Endometrial microvascular endothelial cells (primary cell): ENCODE results near the gene UFD1. TPM values are rescaled to one million over a fixed set of nuclear protein-coding genes. Genes with fewer than 3 reads are reported as not detected.

ENCODE experiments used
- in situ Hi-C: cut with HindIII; loops from 2 replicates; pipeline ENCODE4 v1.10.0; 2017; ENCODE audit warnings: low sequenced_read_pairs, low pct_unique_long_range_greater_than_20kb; ENCODE audit errors: inconsistent ontology term
- total RNA-seq: library from RNA; depleted of rRNA; stranded (reverse); fragments of >200 nt; gene quantifications from one replicate; pipeline ENCODE4 v1.2.3, GENCODE V29; 2015; ENCODE audit errors: inconsistent ontology term

The UFD1 gene
- total RNA-seq, 1 donor from 2014 or later, result 93.5 TPM

DNA sequence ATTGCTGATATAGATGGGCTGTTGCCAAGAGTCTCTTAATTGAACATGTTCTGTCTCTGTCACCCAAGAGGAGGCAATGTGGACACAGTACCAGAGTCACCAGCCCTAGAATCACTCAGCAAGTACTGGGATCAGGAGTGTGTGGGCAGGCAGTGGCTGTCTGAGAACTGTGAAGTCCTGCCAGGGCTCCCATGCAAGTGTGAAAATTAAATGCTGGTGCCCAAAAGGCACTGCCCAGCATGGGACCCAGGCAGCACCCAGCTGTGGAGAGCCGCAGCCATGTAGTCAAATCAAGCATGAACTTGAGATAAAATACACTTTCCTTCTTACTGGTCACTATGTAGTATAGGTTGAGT lies 67.3 kb downstream of the UFD1 start:
- in situ Hi-C loops, result no loop called here

DNA sequence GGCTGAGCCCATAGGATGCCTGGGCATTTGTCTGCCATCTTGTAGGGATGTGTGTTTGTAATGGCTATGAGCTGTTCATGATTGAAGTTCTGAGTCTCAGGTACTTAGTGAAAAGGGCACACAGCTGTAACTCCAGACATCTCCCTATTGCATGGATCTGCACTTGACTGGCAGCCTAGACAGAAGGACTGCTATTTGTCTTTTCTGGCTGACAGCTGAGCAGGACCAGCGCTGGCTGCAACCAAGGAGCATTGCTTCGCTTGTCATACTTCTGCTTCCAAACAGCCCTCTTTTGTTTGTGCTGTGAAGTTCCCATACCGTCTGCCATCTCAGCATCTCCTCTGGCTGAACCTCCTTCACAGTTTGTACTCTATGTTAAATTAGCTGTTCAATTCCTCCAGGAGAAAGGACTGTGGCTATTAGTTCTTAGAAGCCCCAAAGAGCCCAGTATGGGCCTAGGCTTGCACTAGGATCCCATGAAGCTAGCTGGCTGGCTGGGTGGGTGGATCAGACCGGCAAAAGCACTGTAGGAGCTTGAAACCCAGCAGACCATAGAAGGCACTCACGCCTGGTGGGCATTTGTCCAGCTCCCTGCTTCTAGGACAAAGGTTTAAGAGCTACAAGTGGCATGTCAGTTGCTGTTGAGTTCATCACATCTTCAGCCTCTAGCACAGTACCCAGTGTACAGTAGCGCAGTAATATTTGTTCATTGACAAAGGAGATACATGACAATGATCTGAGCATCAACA lies 67.9 kb downstream of the UFD1 start:
- in situ Hi-C loops, result no loop called here

DNA sequence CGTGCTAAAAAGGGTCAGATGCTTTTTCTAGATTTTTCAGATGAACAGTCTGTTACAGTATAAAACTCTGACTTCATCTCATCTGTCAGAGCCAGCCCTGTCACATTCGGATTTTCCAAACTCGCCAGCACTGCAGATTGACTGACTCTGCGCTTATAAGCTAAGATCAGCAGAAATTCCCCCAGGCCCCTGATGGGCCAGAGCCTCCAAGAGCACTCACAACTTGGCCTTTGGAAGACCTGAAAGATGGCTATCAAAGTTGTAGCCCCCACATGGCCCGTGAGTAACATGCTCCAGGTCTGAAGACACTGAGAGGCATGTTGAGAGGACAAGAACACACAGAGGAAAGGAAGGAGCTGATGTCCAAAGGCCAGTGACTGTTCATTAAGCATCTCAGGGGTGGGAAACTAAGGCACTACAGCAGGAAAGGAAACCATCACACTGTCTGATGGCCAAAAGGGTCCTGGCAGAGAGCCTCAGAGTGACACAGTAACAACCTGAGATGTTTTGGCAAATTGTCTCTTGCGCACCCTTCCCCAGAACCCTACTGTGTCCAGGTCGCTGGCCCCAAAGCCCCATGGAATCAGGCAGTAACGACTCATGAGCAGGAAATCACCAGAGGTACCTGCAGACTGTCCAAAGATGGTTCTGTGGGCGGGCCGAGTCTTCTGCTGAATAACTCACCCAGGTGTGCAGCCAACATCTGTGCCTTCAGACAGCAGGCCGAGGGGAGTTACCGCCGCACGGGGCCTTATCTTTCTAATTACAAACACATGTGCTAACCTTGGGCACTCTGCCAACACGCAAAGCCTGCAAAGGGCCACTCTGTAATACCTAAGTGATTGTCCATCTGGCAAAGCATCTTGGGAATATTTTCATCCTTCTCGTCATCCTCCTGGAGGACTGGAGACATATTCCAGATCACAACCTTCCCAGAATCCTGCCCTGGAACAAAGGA lies 71.1 kb downstream of the UFD1 start:
- in situ Hi-C loops, result no loop called here

GRCh38 chr22:19406846-19407245 lies 72.1 kb downstream of the UFD1 start:
- in situ Hi-C loops, result no loop called here

DNA sequence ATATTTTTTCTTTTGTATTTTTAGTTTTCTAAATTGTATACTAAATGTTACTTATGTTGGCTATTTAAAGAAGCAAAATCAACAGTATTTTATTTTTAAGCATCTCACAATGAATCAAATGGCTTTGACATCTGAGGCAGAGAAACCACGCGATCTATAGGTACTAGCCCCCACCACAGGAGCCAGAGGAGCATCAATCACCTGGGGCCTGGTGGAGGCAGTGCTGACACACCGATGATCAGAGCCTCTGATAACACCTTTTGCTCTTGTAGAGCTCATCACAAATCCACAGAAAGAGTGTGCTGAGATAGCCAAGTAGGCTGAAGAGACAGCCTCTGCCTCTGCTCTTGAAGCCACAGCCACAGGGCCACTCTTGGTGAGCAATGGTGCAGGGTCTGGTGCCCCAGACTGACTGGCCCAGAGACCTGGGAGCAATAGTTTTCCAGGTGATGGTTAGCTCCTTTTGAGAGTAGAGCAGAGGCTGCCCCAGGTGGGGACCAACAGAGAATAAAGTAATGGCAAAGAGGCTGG lies 72.6 kb downstream of the UFD1 start:
- in situ Hi-C loops, result no loop called here

DNA sequence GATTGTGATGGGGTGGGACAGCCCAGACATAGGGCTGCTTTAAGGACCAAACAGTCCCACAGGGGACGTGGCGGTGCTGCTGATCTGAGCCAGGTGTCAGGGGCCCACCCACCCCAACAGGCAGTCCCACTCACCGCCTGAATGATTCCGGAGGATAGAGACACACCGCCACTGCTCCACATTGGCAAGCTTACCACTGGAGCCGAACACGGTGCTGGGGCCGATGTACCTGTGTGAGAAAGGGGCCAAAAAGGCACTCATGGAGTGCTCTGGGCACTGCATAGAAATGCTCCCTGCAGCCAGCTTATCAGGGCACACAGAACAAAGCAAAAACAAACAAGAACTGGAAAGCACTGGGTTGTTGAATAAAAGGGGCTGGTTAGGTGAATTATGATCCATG lies 73.3 kb downstream of the UFD1 start:
- in situ Hi-C loops, result no loop called here

- in situ Hi-C loops, result no loop called here
These were observed 73.9 kb downstream of the UFD1 start for GRCh38 chr22:19405133-19405532.

- in situ Hi-C loops, result no loop called here
These were observed 74.3 kb downstream of the UFD1 start for GRCh38 chr22:19404676-19405075.

- in situ Hi-C loops, result no loop called here
These were observed 76.3 kb downstream of the UFD1 start for GRCh38 chr22:19402642-19403191.

DNA sequence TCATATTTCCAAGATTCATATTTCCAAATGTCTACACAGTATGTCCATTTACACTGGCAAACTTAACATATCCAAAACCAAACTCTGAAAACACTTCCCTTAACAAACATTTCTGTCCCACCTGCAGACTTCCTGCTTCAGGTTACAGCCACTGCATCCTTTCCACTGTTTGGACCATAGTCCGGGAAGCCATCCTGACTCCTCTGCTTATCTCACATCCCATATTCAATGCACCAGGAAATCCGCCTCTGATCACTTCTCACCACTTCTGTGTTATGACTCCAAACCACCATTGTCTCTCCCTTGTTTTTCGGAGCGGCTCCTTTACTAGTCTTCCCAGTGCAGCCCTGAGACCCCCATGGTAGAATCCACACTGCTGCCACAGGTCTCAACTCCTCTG lies 77.5 kb downstream of the UFD1 start:
- in situ Hi-C loops, result no loop called here

- in situ Hi-C loops, result no loop called here
These were observed 78.1 kb downstream of the UFD1 start for GRCh38 chr22:19400881-19401280.

Other genes with a start within 250 kb of the UFD1 start
- 1.8 TPM for gene CLTCL1, start 187.5 kb downstream of the UFD1 start, total RNA-seq
- gene HIRA, start 47.5 kb downstream of the UFD1 start, total RNA-seq, result 18.4 TPM
- gene MRPL40, start 46.6 kb downstream of the UFD1 start, total RNA-seq, result 38.3 TPM
- 46.5 TPM for gene C22orf39, start 31.5 kb downstream of the UFD1 start, total RNA-seq
- gene CDC45, start 727 bp upstream of the UFD1 start, total RNA-seq, result 43.1 TPM
- 621 TPM for gene CLDN5, start 45.2 kb upstream of the UFD1 start, total RNA-seq
- 0.46 TPM for gene SEPTIN5, start 235.3 kb upstream of the UFD1 start, total RNA-seq
- gene GP1BB, start 244.3 kb upstream of the UFD1 start, total RNA-seq, result not detected